Measurements from ENCODE around the gene SERINC5.

GRCh38 chr5:80213466-80213865, 42.4 kb downstream of the SERINC5 start:
- TF ChIP-seq CTCF (IDR thresholded peaks at IDR 0.05) (no peak), POLR2A (IDR thresholded peaks at IDR 0.05) (no peak)

Measured in body of pancreas (tissue), 4 donors.